NCI-H146 treated with DMSO at 0.1 percent for 48 hours (cell line): ENCODE data around the gene SMARCC1.

Experiments
- DNase-seq: peaks from one replicate; lab custom pipeline; 2025; ENCODE audit not compliant: unreplicated experiment; lab: John Stamatoyannopoulos, UW

Gene SMARCC1

DNA sequence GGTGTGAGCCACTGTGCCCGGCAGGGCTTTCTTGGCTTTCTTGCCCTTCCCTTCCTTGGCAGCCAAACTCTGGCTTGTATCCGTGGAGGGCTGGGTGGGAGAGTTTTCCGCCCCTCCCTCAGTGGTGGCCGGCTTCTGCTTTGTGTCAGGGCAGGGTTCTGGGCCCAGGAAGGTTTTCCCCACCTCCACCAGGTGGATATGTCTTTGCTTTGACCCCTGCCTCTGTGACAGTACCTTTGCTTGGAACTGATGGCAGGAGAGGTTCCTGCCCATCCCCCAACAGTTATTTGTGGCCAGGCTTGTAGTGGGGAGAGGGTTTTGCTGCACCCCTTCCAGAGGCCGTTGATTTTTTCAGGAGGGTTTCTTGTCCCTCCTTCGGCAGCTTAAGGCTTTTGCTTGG is 227.4 kb downstream of the SMARCC1 start:
- DNase-seq = no peak

DNA sequence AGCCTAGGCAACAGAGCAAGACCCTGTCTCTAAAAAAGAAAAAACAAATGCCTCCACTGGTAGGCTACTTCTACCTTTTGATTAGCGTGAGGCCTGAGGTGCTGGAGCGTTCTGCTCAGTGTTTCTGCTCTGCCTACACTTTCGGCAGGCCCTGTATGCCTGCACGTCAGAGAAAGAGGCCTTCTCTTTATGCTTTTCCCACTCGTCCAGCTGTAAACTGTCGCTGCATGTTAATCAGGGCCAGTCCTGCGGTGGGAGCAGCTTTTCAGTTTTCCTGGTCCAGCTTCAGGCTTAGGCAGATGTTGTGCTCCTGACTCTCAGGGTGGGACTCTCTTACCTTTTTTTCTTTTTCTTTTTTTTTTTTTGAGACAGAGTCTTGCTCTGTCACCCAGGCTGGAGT is 228.3 kb downstream of the SMARCC1 start:
- DNase-seq = no peak

DNA sequence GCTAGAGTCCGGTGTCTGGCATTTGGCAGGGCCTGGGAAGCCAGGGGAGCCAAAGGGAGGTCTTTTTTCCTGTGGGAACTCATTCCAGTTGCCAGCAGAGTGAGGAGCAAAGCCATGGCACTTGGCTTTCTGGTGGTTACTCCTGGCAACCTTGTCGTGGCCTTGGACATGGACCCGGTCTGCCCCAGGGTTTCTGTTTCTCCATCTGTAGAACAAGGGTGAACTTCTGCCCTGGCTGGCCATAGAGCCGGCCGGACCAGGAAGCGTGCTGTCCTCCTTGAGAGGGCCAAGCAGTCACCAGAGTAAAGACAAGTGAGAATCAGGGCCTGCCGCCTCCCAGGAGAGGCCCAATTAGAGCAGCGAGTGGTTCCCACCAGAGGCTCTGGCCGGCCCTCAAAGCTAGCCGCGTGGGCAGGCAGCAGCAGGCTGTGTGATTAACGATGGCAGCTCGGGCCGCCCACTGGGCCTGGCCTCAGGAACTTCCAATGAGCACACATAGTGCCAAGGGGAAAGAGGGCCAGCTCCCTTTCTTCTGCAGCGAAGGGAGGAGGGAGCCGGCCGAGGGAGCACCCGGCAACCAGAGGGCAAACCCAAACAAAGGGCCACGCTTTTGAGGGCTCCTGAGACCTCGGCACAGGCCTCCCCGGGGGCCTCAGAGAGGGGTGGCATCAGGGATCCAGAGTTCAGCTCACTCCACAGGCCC is 239.1 kb downstream of the SMARCC1 start:
- DNase-seq = no peak

DNA sequence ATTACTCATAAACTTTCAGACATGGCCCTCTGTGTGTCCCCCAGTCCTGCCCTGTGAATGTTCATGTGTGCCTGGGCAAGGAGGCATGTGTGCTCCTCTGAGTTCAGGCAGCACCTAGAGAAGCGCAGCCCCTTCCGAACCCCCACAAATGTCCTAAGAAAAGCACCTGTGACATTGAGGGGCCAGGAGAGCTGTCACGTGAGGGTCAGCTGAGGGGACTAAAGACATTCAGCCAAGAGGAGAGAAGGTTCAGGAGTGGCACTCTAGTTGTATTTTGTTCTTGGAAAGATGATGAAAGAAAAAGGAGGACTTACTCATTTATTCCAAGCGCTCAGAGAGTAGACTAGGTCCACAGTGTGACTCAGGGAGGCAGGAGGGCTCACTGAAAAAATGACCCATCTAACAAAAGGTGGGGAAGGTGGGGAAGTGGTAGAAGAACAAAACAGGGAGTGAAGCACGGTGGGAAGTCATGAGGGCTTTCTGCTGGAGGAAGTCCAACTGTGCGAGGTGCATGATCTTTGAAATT is 240.0 kb downstream of the SMARCC1 start:
- DNase-seq = no peak

DNA sequence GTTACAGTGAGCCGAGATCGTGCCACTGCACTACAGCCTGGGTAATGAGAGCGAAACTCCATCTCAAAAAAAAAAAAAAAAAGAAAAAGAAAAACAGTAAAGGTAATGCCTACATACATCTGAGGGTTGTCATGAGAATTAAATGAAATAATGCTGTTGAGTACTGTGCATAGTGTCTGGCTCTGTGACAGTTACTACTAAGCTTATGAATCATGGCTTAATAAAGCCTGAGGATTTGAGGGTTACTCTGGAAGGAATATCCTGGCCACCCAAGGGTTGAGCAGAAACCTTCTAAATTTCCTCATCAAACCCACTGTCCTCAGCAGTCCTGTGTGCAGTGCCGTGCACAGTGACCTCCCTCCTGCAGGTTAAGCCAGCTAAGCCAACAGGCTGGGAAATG is 241.4 kb downstream of the SMARCC1 start:
- DNase-seq = no peak

DNA sequence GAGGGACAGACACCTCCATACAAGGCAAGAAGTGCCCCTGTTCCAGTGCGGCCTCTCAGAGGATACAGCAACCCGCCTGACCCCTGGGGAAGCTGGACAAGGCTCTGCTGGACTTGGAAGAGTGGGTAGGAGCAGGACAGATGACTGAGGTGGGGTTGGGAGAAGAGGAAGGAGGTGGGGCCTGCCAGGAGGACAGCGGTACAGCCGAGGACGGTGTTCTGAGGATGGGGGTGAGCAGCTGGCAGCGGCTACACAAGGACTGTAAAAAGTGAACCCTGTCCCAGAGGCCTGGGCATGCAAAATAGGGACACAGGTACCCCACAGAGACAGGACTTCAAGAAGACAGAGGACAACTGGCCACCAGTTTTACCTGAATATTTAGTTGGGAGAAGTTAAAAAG is 244.7 kb downstream of the SMARCC1 start:
- DNase-seq = no peak

DNA sequence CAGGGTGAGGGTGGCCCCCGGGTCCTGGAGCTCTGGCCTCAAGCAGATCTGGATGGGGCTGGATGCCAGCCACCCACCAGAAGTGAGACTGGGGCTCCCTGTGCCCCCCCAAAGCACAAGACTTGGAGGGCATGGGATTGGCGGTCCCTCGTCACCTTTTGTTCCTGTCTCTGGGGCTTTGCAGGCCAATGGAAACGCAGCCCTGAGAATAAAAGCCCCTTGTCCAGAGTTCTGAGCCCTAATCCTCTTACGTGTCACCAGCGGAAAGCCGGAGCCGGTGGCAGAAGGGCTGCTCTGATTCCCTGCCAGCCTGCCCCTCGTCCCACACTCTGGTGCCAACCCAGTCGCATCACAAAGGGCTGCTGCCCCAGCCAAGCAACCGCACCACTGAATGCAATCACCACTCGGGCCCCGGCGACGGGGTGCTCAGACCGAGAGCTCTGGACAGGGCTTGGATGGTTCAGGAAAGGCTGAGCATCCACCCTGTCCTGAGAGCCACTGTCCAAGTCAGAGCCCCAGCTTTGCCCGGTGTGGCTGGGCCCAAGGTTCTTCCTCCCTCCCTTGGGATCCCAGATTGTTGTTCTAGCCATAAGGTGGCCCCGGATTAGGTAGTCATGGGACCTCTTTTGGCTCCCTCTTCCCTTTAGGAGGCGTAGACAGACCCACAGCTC is 245.3 kb downstream of the SMARCC1 start:
- no peak for DNase-seq
